GM19099 (cell line): ENCODE data around the gene CHPT1.

ENCODE experiments used
- POLR2A ChIP-seq: IDR thresholded peaks from 3 replicates; pipeline ENCODE4 v1.6.1; 2011; ENCODE audit warnings: low read depth; ENCODE audit not compliant: insufficient read length; ENCODE audit errors: extremely low read depth

CHPT1 gene

DNA sequence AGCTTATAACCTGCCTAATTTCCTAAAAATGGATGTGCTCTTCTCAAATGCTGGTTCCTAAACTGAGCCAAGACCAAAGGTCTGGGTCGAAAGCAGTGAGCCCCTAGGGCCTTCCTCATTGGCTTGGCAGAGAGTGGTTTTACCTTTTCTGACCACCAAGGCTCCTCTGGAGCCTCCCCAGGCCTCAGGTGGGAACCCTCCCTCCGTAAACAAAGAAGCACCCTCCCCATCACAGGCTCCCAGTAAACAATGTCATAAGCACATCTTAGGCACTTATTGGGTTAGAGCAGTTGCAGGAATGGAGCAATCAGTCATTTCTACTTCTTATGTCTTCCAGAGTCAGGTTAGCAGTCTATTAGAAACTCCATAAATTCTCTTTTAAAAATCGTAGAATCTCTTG is 6.0 kb downstream of the CHPT1 start:
- no peak for TF ChIP-seq POLR2A

DNA sequence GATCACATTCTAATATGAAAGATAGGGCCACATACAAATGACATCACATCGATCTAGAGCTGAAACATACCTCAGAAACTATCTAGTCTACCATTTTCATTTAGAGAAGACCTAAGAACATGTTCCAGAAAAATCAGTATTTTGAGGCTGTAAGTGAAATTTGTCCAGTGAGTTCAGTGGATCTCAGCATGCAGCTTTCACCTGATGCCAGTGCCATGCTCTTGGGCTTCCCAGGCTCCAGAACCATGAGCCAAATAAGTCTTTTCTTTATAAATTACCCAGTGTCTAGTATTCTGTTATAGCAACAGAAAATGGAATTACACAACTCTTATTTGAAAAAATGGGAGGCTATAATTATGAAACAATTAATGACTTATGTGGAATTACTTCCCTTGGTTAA is 9.0 kb downstream of the CHPT1 start:
- no peak for TF ChIP-seq POLR2A

GRCh38 chr12:101707131-101707782 is 9.8 kb downstream of the CHPT1 start:
- no peak for TF ChIP-seq POLR2A

DNA sequence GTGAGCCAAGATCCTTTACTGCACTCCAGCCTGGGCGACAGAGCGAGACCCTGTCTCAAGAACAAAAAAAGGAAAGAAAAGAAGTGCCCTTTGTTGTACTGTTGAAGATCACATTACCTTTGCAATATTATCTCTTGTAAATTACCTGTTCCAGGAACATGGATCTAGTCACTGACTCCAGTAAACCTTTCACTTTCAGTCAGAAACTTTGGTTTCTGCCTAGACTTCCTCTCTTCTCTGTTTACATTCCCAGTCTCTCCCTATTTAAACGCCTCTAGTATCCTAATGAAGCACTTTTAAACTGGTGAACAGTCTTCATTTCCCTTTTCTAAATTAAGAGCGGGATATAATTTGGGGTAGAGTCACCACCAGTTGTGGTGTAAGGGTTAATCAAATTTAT is 12.8 kb downstream of the CHPT1 start:
- no peak for TF ChIP-seq POLR2A

GRCh38 chr12:101713059-101713682 is 15.7 kb downstream of the CHPT1 start:
- no peak for TF ChIP-seq POLR2A

DNA sequence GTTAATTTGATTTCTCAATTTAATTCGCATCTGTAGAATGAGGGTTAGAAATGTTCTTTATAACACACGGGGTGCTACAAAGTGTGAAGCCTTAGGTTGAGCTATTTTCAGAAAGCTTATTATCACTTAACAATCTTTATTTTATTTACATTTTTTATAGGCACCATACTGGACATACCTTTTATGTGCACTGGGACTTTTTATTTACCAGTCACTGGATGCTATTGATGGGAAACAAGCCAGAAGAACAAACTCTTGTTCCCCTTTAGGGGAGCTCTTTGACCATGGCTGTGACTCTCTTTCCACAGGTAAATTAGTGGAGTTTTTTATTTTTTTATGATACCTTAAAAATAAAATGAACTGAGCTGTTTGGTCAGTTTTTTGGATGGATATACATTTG is 16.5 kb downstream of the CHPT1 start:
- TF ChIP-seq POLR2A: no peak

DNA sequence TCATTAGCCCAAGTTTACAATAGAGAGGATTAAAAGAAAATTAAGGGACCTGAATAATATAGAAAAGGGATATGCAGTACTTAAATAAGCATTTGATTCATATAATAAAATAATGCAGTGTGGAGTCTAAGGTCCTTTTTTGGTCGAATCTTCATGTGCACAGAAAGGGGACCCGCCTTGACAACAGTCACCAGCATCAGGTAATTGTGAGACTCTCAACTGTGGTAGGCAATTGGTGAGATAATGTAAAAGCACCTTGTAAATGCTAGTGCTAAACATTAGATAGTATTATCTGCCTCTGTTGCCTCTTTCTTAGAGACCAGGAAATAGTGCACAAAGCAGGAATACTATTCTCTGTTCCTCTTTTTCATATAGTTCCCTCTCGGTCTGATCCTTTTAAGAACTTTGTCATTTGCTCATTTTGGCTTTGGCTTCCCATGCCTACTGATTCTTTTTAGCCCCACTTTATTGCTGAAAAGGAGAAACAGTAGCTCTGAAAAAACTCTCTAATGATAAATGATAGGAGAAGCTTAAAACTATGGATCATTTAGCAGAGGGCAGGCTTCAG is 17.5 kb downstream of the CHPT1 start:
- TF ChIP-seq POLR2A: no peak

DNA sequence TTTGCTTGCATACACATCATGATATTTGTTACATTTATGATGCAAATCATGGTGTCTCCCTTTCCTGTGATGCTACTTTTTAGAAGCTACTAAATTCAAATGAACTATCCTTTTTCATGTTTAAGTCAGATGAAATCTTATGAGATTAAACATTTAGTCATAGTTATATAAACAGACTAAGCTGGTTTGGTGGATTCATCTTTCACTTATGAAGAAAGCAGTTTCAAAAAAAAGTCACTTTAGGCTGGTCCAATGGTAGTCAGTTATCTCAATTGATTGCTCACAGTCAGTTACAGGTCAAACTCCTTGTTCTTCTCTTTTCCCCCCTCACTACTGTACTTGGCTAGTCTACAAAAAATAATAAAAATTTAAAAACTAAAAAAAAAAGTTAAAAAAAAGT is 22.1 kb downstream of the CHPT1 start:
- no peak for TF ChIP-seq POLR2A

GRCh38 chr12:101720118-101720517 is 22.7 kb downstream of the CHPT1 start:
- TF ChIP-seq POLR2A: no peak

- TF ChIP-seq POLR2A: no peak
These were observed 25.0 kb downstream of the CHPT1 start for GRCh38 chr12:101722392-101722791.

DNA sequence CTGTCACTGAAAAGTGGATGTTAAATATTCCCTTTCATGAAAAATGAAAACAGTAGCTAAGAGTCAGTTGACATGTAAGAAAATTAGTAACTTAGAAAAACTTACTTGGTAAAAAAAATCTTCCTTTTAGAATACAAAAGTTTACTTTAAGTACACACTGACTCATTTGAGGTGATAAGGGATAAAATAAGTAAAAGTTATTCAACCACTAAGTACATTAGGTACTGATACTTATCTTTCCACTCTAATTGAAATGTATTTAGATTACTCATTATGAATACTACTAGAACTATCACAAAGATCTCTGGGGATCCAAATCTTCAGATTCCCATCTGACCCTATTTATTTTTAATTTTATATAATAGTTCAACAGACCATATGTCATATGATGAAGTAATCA is 29.7 kb downstream of the CHPT1 start:
- TF ChIP-seq POLR2A: no peak

DNA sequence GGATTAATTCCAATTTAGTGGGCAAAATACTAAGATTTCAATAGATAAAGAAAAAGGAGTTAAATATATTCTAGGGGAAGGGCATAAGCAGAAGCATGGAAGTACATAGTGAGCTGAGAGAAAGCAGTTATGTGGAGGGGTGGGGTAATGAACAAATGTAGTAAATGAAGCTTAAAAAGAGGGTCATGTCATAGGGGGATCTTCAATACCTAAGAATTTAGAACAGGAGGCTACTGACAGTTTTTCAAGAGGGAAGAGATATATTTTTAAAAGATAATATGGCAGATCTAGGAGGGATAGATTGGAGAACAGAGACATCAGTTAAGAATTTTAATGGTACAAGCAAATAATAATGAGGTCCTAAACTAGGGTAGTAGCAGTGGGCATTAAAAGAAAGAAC is 32.4 kb downstream of the CHPT1 start:
- TF ChIP-seq POLR2A: no peak

- no peak for TF ChIP-seq POLR2A
These were observed 34.9 kb downstream of the CHPT1 start for GRCh38 chr12:101732318-101732717.

- no peak for TF ChIP-seq POLR2A
These were observed 35.7 kb downstream of the CHPT1 start for GRCh38 chr12:101733166-101733565.

DNA sequence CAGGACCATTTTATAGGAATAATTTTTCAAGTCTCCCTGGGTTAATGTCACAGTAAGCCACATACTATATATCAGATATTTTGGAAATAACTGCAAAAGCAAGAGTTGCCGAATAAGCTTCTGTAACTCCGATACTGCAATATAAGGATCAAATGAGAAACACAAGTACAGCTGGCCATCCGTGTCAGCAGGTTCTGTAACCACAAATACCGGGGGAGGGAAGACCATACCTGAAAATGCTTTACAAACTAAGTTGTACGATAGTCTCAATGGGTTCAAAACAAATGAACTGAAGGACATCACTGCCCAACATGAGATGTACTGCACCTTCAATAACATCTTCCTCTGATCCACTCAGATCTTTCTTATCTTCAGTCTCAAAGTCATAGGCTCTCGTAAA is 40.0 kb downstream of the CHPT1 start:
- TF ChIP-seq POLR2A: no peak

DNA sequence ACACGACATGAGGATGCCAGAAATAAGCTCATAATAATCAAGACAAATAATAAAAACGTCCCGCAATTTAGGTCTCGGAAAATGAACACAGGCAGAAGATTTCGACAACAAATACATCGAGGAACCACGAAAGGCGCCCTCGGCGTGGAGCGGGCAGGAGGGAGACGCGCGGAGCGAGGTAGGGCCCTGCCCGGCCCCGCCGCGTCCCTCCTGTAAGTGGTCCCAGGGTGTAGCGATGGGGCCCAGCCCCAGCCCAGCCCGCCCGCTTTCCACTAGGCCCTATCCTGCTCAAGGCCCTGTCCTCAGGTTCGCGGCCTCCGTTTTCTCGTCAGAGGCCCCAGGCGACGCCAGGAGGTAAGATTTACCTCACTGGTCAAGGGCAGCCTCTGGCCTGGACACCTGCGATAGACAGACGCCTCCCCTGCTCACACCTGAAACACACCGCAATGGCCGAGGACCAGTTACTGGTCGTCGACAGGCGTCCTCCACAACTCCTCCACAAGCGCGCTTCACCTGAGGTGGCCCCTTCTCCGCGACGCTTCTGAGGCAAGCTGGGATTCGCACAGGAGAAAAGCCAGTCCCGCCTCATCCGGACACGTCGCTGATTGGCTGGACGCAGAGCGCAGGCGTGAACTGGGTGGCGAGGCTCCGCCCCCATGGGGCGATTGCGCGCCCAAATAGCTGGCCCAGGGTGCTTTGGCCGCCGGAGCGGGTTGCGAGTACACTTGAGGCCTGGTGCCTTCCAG is 41.7 kb downstream of the CHPT1 start, which contains the start of gene SYCP3:
TSS of gene SYCP3 (minus strand) at position 543 of the 746 bp plus-strand sequence. CDS start 1,527 bp downstream, outside the sequence.
- no peak for TF ChIP-seq POLR2A
